Skin of body (tissue), 2 donors: ENCODE data around the gene NPY5R. TPM values are rescaled to one million over a fixed set of nuclear protein-coding genes. Genes with fewer than 3 reads are reported as not detected.

Source experiments
- DNase-seq: peaks from one replicate; lab custom pipeline; 2025; lab: John Stamatoyannopoulos, UW
- total RNA-seq: library from RNA; depleted of rRNA; stranded (reverse); fragments of >200 nt; gene quantifications from one replicate; pipeline ENCODE4 v1.2.3, GENCODE V29; 2014

NPY5R gene
- 0.20 TPM for total RNA-seq

- DNase-seq: no peak
Observed at GRCh38 chr4:163343604-163344146, at the start of gene NPY5R. NPY5R (plus strand) TSS chr4:163343892; CDS start chr4:163350274, 6,382 bp downstream.

GRCh38 chr4:163295138-163295537 lies 48.6 kb upstream of the NPY5R start:
- no peak for DNase-seq

GRCh38 chr4:163300445-163300844 lies 43.2 kb upstream of the NPY5R start:
- DNase-seq: no peak

GRCh38 chr4:163303069-163303468 lies 40.6 kb upstream of the NPY5R start:
- DNase-seq: no peak

DNA sequence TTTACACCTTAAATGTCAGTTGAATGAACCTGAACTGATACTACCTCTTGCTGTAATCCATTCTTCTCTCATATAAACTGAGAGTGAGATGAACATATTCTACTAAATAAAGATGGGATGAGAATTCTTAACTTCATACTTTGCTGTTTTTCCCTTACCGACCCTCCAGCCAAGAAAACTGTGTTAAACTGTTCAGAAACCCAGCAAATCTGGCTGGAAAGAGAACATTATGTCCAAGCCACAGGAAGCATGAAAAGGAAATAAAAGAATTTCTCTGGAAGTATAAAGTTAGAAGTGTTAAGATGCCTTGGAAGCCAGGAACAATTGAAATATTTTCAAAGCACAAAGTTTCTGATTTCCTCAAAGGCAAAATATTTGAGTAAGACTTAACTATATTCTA lies 34.2 kb upstream of the NPY5R start:
- DNase-seq: no peak

GRCh38 chr4:163317110-163317509 lies 26.6 kb upstream of the NPY5R start:
- DNase-seq: no peak

DNA sequence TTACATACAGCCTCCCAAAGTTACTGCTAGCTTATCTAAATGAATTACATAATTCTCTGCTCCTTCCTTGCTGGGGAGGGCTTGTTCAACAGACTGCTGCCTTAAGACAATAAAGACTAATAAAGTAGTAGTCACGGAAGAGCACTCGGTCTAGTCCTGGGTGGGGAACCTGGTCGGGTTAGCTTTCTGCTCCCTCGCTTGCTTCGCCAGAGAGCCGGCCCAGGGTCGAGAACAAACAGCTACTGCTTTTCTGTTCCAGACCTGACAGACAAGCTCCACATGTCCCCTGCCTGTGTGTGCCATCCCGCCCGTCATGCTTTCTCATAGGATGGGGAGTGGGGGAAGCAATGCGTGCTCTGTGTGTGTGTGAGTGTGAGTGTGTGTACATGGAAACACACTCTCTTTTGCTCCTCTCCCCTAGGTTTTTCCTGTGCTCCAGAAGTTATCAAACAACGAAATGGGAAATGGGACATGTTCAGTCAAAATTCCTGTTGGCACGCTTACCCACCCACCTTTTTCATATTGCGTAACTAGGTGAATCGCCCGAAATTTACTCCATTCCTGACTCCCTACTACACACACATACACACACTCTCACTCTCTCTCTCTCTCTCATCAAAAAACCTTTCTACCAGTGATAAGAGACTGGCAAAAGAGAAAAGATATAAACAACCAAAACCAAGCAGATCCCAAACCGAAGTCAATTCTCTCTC lies 12.6 kb upstream of the NPY5R start:
- no peak for DNase-seq

DNA sequence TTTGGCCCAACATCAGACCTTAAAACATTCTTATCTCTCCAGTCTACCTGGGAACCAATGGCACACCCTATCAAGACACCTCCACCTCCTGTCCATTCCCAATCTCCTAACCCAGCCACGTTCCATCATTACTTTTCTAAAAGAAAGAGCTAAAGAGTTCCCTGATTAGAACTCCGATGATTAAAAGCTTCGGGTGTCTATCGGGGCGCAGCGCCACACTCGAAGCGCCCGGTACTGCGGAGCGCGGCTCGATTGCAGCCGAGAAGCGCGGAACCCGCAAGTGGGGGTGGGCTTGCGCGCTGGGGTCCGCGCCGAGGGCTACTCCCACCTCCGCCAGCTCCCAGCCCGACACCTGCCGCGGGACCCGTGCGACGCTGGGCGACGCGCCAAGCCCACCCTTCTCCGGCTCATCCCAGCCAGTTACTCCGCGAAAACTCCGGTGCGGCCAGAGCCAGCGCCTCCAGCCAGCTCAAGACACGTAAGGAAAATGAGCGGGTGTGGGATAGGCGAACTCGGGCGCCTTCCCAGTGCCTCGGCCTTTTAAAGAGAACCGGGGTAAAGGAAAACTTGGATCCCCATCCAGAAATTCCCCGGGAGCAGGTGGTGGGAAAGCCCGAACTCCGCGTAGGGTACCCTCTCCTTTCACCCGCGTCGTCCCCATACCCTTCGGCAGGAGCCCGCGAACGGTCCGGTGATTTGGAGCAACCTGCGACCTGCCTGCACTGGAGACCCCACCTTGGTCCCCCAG lies 11.9 kb upstream of the NPY5R start:
- DNase-seq: no peak

DNA sequence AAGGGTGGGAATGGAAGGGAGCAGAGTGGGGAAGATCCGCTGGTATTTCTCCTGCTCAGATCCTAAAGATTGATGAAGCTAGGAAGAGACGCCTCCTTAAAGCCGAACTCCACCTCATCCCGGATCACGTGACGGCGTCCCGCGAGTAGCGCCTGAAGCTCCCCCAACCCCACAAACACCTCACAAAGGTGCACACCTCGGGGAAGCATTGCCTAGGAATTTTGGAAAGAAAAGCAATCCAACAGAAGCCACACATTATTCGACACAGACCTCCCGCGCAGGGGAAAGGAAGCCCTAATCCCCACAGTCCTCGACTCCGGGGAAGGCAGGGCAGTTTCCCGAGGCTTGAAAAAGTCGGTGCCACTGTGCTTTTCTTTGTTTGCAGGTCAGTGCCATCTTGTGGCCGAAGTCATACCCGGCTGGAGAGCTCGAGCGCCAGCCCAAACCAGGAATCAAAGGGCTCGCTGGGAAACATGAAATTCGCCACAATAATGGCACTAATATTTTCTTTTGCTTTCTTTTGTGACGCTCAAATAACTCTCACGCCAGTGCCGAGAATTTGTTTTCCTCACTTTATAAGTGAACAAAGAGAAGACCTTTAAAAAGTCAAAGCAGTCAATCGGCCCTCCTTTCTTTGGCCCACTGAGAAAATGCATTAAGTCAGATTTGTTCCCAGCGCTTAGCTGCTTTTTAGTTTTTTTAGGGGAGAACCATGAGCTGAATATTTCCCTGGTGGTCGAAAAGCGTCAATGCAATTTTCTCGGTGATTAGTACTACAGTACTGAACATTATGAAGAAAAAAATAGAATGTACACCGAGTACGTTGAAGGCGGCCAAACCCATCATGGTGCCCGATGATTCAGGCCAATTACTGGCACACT lies 10.9 kb upstream of the NPY5R start, which contains the start of gene NPY1R:
NPY1R (minus strand) TSS at position 71 of the 881 bp plus-strand sequence. CDS start 6,042 bp downstream, outside the sequence.
- DNase-seq: peak; percentile 64

GRCh38 chr4:163335384-163335783 lies 8.3 kb upstream of the NPY5R start:
- DNase-seq: no peak

GRCh38 chr4:163344147-163345125 lies 744 bp downstream of the NPY5R start:
- no peak for DNase-seq

- no peak for DNase-seq
Observed at GRCh38 chr4:163350672-163351071, 7.0 kb downstream of the NPY5R start.

GRCh38 chr4:163353054-163353453 lies 9.4 kb downstream of the NPY5R start:
- no peak for DNase-seq

- DNase-seq: no peak
Observed at GRCh38 chr4:163356104-163356503, 12.4 kb downstream of the NPY5R start.

GRCh38 chr4:163367651-163368050 lies 24.0 kb downstream of the NPY5R start:
- no peak for DNase-seq

DNA sequence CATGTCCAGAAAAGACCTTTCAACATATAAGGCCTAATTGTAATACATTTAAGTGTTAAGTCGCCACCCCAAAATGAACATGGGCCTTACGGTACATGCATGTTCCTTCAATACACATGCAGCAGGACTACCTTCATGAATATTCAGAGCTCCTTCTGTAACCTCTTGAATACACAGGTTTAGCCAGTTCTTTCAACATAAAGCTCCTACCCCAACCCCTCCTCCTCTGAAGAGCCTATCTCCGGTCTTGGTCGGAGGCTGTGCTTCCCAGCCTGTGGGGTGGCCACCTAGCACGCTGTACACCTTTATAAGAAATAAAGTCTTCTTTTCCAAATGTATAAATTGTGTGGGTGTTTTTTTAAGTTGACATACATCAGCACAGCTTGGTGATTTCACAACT lies 28.3 kb downstream of the NPY5R start:
- DNase-seq: no peak

DNA sequence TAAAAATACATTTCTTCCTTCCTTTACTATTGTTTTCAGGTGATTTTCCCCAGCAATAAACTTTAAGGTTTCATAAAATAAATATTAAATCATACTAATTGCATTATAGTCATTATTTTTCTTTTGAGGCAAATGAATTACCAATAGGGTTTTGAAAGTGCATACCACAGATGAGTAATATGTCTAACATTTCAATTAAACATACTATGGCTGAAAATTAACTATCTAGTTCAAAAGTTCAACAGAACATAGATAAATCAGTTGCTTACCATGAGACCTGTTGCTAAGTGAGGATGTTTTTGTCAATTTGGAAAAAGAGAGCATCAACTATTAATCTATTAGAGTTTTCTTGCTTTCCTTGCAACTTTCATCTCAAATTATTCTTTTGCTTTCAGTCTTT lies 35.0 kb downstream of the NPY5R start:
- DNase-seq: no peak

DNA sequence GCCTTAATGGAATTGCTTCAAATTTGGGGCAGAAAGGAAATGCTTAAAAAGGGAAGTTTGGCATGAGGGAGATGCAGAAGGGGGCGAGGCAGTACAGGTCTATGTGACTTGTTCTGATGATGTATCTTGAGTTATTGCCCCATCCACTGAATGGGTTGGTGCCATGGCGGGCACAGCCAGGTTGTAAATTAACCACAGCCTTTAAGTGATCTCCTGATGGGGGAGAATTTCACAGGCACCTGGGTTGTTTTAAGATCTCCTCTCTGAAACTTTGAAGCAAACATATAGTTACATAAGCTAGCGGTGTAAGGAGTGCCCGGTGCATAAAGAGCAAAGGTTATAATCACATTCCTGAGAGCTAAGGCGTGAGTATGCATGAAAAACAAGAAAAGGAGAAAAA lies 37.0 kb downstream of the NPY5R start:
- DNase-seq: no peak

GRCh38 chr4:163382178-163382869 lies 38.6 kb downstream of the NPY5R start:
- DNase-seq: no peak

GRCh38 chr4:163384434-163384833 lies 40.7 kb downstream of the NPY5R start:
- no peak for DNase-seq
